GM12801 (cell line): Measurements from ENCODE around the gene RASGEF1B.

Source experiments
- TF ChIP-seq, protein P1 (sequence below): IDR thresholded peaks from one replicate; pipeline ENCODE4 v1.5.1; 2011; ENCODE audit warnings: control low read depth; ENCODE audit not compliant: insufficient read length; ENCODE audit errors: extremely low read depth

RASGEF1B gene

DNA sequence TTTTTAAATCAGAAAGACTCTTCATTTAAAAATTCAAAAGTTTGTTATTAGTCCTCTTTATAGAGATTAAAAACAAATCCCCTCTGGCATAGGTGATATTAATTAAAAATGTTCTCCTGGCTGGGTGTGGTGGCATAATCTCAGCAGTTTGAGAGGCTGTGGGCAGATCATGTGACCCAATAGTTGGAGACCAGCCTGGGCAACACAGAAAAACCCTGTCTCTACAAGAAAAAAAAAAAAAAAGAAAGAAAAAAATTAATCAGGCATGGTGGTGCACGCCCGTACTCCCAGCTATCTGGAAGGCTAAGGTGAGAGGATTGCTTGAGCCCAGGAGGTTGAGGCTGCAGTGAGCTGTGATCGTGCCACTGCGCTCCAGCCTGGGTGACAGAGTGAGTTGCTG, 38.9 kb downstream of the RASGEF1B start:
- TF ChIP-seq, protein P1, sequence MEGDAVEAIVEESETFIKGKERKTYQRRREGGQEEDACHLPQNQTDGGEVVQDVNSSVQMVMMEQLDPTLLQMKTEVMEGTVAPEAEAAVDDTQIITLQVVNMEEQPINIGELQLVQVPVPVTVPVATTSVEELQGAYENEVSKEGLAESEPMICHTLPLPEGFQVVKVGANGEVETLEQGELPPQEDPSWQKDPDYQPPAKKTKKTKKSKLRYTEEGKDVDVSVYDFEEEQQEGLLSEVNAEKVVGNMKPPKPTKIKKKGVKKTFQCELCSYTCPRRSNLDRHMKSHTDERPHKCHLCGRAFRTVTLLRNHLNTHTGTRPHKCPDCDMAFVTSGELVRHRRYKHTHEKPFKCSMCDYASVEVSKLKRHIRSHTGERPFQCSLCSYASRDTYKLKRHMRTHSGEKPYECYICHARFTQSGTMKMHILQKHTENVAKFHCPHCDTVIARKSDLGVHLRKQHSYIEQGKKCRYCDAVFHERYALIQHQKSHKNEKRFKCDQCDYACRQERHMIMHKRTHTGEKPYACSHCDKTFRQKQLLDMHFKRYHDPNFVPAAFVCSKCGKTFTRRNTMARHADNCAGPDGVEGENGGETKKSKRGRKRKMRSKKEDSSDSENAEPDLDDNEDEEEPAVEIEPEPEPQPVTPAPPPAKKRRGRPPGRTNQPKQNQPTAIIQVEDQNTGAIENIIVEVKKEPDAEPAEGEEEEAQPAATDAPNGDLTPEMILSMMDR: no peak

DNA sequence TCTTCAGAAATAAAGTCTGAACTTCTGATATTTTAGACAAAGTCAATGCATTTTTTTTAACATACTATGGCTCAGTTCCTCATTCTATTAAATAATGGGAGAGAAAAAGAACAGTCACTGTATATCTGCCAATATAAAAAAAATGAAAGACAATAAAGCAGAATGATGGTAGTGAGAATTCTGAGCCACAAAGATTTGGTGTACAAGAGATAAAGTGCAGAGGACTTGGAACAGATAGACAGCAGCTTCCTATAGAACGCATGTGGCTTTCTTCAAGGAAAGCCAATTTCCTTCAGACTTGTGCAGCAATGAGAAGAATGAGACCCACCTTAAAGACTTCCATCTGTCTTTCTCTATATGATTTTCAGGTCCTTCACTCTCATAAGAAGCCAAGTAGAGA, 39.7 kb downstream of the RASGEF1B start:
- TF ChIP-seq, protein P1: no peak

DNA sequence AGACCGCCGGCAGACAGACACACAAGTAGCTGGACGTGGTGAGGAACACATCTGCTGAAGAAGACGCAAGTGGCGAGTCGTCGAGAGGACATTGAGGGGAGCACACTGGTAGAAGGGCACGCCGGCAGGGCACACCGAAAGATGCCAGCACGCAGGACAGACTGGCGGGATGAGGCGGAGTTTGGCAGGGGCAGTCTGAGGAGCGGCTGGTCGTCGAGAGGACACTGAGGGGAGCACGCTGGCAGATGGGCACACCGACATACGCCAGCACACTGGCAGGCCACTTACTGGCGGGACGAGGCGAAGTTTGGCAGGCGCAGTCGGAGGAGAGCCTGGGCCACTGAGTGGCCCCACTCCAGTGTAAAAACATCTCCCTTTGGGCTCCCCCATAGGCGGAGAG, 42.1 kb downstream of the RASGEF1B start:
- TF ChIP-seq, protein P1: no peak

DNA sequence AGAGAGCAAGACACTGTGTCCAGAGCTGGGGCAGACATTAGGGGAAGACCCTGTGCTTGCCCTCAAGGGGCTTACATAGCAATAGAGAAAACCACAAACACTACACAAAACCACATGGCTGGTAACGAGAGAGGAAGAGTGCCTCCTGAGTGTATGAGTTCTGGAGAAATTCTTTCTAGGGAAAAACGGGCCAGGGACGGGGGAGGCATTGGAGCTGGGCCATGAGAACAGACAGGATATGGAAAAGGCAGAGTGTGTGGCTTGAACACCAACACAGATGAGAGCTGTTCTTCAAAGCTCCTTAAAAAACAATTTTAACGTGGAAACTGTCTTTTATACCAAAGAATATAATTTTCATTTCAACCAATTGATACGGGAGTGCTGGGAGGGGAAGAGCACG, 42.7 kb downstream of the RASGEF1B start:
- TF ChIP-seq, protein P1: no peak

DNA sequence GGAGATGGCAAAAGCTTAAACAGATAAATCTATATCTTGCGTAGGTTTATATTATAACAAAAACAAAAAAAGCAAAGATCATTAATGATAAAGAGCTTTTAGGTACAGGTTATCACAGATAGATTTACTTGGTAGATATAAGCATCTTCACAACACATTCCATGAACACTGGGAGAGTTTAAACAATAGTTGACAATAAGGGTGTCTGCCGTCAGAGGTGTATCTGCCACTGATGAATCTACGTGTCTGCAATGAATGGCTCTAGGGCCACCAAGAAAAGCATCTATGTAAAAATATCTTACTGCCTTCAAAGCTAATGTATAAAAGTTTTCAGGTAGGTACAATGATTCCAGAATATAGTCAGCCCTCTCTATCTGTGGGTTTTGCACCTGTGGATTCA, 43.7 kb downstream of the RASGEF1B start:
- TF ChIP-seq, protein P1: no peak

DNA sequence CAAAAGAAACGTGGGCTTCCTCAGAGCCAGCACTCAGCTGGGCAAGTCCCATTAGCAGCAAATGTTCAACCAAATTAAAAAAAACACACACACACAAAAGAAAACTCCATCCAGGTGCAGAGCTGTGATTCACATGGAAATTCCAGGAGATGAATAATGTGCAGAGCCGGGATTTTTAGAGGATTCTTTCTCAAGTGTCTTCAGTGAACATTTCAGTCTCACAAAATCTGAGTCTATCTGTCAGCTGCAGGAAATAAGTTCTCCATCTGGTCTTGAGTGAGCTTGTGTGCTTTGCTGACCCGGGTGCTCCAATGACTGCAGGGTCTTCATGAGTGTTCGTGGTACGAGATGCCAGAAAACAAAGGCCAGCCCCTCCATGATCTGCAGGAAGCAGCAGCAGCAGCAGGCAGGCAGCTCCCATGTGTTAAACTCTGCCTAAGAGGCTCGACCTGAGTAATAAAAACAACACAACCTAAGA, 44.3 kb downstream of the RASGEF1B start:
- TF ChIP-seq, protein P1: no peak

DNA sequence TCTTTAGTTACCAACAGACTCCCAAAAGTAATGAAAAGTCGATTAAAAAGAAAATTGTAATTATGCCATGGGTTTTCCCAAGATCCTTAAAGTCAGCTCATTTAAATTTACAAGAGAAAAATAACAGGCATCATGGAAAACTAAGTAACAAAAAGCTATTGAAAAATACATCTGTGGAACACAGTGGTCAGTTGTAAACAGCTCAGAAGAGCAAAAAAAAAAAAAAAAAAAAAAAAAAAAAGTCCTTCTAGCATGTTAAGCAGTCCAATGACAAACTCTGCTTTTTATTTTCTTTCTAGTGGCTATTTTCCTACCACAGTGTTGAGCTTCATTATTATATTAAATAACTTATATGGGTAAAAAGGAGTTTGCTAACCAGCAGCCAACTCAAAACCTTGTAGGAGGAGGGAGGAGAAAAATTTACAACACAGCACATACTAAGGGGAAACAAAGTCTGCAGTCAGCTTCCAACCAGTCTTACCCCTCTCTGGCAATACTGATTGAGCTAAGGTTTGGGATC, 44.9 kb downstream of the RASGEF1B start:
- TF ChIP-seq, protein P1: no peak
